Upper lobe of left lung (tissue), 6 donors: ENCODE results near the gene SIGLEC12. TPM values are rescaled to one million over a fixed set of nuclear protein-coding genes. Genes with fewer than 3 reads are reported as not detected.

Experiments
- ATAC-seq, 2 donors: fragments of 200-7000 bp; cut with Tn5 transposase; one replicate each; pipeline ENCODE4 v1.9.1; 2022; ENCODE audit warnings: mild to moderate bottlenecking in 2 of 2, moderate library complexity in 2 of 2; ENCODE audit not compliant: low FRiP score in 2 of 2
- DNase-seq, 2 donors: peaks; one replicate each; pipeline ENCODE4 v3.0.0-alpha.2; 2019 to 2020
- H3K27ac ChIP-seq, 4 donors: fragments of 200-600 bp; sonication (generic); one replicate each; pipeline ENCODE4 v1.5.1; 2016 to 2019
- H3K27me3 ChIP-seq, 4 donors: fragments of 200-600 bp; sonication (generic); one replicate each; pipeline ENCODE4 v1.5.1; 2017 to 2019
- H3K36me3 ChIP-seq, 4 donors: fragments of 200-600 bp; sonication (generic); one replicate each; pipeline ENCODE4 v1.5.1; 2016 to 2019
- H3K4me1 ChIP-seq, 4 donors: fragments of 200-600 bp; sonication (generic); one replicate each; pipeline ENCODE4 v1.5.1; 2018 to 2019
- H3K4me3 ChIP-seq, 4 donors: fragments of 200-600 bp; sonication (generic); one replicate each; pipeline ENCODE4 v1.5.1; 2017 to 2019; ENCODE audit warnings: mild to moderate bottlenecking in 2 of 4, moderate library complexity in 1 of 4
- H3K9me3 ChIP-seq, 4 donors: fragments of 200-600 bp; sonication (generic); one replicate each; pipeline ENCODE4 v1.5.1; 2018 to 2019
- EP300 ChIP-seq, 4 donors: sonication (generic); formaldehyde crosslinking; IDR thresholded peaks; one replicate each; pipeline ENCODE4 v1.5.1; 2017; ENCODE audit warnings: antibody characterized with exemption in 4 of 4, control low read depth in 2 of 4
- POLR2A ChIP-seq, 4 donors: fragments of 450-650 bp; IDR thresholded peaks; one replicate each; pipeline ENCODE4 v1.5.1; 2016 to 2017; ENCODE audit warnings: antibody characterized with exemption in 4 of 4, mild to moderate bottlenecking in 2 of 4
- POLR2AphosphoS5 ChIP-seq, 2 donors: sonication (generic); formaldehyde crosslinking; IDR thresholded peaks; one replicate each; pipeline ENCODE4 v1.5.1; 2017; ENCODE audit warnings: antibody characterized with exemption in 2 of 2
- WGBS, 2 donors: methylation state at CpG; one replicate each; pipeline ENCODE4 v1.1.5; 2017 to 2018; 5-methylcytosine and 5-hydroxymethylcytosine counted together
- total RNA-seq, 6 donors: library from RNA; depleted of rRNA in 4 of 6; stranded (reverse); fragments of >200 nt in 4 of 6; gene quantifications; one replicate each; pipeline versions ENCODE4 v1.1.0 to v1.2.1, GENCODE V29; 2016 to 2021
- TF ChIP-seq, protein P1 (sequence below), 6 experiments: fragments of 450-650 bp in 4 of 6; fragments of 200-600 bp in 2 of 6; sonication (generic) in 2 of 6; IDR thresholded peaks; one replicate each; pipeline ENCODE4 v1.5.1; 2016 to 2019; ENCODE audit warnings: antibody characterized with exemption in 6 of 6
- donor health status: DM: no; HTN: no; CAD: no; lungs with moderate emphysema.
- donor health status: DM: no; HTN: yes; CAD: no; lungs with severe emphysema.

SIGLEC12 gene
- total RNA-seq, 6 donors from 2014 or later: 0.30 to 4.5 (median 3.3) TPM; not detected in 1

DNA sequence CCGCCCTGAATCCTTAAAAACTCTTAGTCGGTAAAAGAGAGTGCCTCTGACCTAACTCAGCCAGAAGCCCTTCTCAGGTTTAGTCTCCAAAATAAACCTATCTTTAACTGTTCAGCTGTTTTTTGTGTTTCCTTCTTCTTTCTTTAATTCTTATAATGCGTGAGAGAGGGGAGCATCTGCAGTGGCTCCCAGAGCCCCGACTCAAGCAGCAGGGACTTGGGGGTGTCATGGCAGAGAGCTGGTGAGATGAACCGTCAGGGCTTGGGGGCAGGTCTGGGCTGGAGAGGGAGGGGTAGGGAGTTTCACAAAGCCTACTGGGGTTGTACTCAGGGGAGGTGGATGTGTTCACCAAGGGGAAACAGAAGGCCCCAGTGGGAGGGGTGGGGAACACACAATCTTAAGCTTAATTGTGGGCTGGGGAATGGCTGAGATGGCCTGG lies 46.6 kb upstream of the SIGLEC12 start:
- TF ChIP-seq POLR2AphosphoS5 (IDR thresholded peaks at IDR 0.05) (no peak), POLR2A (IDR thresholded peaks at IDR 0.05) (no peak), EP300 (IDR thresholded peaks at IDR 0.05) (no peak)
- TF ChIP-seq, protein P1, sequence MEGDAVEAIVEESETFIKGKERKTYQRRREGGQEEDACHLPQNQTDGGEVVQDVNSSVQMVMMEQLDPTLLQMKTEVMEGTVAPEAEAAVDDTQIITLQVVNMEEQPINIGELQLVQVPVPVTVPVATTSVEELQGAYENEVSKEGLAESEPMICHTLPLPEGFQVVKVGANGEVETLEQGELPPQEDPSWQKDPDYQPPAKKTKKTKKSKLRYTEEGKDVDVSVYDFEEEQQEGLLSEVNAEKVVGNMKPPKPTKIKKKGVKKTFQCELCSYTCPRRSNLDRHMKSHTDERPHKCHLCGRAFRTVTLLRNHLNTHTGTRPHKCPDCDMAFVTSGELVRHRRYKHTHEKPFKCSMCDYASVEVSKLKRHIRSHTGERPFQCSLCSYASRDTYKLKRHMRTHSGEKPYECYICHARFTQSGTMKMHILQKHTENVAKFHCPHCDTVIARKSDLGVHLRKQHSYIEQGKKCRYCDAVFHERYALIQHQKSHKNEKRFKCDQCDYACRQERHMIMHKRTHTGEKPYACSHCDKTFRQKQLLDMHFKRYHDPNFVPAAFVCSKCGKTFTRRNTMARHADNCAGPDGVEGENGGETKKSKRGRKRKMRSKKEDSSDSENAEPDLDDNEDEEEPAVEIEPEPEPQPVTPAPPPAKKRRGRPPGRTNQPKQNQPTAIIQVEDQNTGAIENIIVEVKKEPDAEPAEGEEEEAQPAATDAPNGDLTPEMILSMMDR (IDR thresholded peaks at IDR 0.05): no peak

DNA sequence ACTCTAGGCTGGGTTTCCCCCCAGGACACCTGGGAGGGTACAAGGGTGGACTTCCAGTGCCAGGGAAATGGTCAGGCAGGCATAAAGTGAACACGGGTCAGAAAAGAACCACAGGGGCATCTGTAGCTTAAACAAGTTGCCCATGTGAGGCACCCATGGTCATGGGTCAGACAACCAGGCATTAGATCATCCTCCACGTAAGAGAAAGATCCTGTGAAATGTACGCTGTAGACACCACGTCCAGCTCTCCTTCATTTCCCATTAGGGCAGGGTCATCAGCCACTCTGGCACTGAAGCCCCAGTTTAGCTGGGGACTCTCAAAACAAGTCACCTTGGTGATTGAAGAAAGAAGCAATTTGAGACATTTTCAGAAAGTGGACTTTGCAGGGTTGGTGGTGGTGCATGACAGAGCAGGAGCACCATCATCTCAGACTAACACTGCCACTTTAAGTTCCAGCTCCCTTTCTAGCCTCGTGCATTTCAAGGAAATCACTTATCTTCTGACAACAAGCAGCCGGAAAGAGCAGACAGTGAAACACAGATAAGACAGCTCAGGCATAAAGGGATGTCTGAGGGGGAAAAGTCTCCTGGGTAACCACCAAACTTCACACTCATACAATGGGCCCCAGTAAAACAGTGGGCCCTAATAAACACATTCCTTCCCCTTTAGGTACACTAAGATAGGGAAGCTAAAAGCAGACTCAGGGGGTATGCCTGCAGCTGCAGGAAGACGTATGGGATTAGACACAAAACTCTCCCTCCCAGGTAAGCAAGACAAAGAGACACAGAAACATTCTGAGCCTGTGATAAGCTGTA lies 46.0 kb upstream of the SIGLEC12 start:
- Histone ChIP-seq H3K36me3 (no peaks in the 10 kb centered on the region), H3K27me3 (no peaks in the 10 kb centered on the region), H3K9me3 (no peaks in the 10 kb centered on the region), H3K4me3 (no peak overlapping the region), H3K27ac (no peak overlapping the region), H3K4me1 (no peaks in the 10 kb centered on the region)
- 20 to 23% methylated on average over 7 of the region's 7 CpGs for WGBS, 2 donors
- ATAC-seq (no peak), DNase-seq (no peak)
- TF ChIP-seq POLR2AphosphoS5 (IDR thresholded peaks at IDR 0.05) (no peak), POLR2A (IDR thresholded peaks at IDR 0.05) (no peak), EP300 (IDR thresholded peaks at IDR 0.05) (no peak)

More for the DNA sequence above, 46.6 kb upstream of the SIGLEC12 start:
- Histone ChIP-seq H3K4me3 (no peak overlapping the region), H3K36me3 (no peaks in the 10 kb centered on the region), H3K27me3 (no peaks in the 10 kb centered on the region), H3K4me1 (no peaks in the 10 kb centered on the region), H3K9me3 (no peaks in the 10 kb centered on the region), H3K27ac (no peak overlapping the region)
- 41 to 57% methylated on average over 5 of the region's 5 CpGs for WGBS, 2 donors
- ATAC-seq: no peak
- DNase-seq: no peak

DNA sequence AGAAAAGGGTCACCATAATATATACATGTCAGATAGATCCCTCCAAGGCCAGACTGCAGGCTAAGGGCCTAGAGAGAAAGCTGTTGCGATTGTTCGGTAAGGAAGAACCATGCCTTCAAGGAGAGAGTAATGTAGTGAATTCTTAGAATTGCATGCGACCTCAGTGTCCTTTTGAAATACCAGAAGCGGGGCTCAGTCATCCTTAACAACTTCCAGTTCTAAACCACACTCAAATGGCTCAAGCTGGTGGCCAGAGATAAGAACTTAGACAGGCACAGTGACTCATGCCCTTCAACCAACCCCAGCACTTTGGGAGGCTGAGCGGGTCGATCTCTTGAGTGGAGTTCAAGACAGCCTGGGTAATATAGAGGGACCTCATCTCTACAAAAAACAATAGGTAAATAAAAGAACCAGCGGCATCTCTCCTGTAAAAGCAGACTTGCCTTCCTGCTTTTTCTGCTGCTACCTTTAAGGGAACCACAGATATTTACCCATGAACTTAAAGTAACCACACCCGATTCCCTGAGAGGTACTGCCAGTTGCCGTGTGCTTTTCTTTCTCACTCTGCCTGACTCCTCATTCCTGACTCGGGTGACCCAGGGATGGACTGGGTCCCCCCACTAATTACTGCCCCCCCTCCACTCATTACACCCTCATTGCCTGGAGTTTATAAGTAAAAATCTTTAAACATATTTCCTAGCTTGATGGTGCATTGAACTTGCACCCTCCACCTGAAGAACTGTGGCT lies 45.2 kb upstream of the SIGLEC12 start:
- DNase-seq (no peak), ATAC-seq (no peak)
- Histone ChIP-seq H3K4me1 (no peaks in the 10 kb centered on the region), H3K27me3 (no peaks in the 10 kb centered on the region), H3K4me3 (no peak overlapping the region), H3K27ac (no peak overlapping the region), H3K36me3 (no peaks in the 10 kb centered on the region), H3K9me3 (no peaks in the 10 kb centered on the region)
- WGBS, 2 donors: 27 to 32% methylated on average over 10 of the region's 10 CpGs
- TF ChIP-seq EP300 (IDR thresholded peaks at IDR 0.05) (no peak), POLR2A (IDR thresholded peaks at IDR 0.05) (no peak), POLR2AphosphoS5 (IDR thresholded peaks at IDR 0.05) (no peak)
- TF ChIP-seq, protein P1 (IDR thresholded peaks at IDR 0.05): no peak

DNA sequence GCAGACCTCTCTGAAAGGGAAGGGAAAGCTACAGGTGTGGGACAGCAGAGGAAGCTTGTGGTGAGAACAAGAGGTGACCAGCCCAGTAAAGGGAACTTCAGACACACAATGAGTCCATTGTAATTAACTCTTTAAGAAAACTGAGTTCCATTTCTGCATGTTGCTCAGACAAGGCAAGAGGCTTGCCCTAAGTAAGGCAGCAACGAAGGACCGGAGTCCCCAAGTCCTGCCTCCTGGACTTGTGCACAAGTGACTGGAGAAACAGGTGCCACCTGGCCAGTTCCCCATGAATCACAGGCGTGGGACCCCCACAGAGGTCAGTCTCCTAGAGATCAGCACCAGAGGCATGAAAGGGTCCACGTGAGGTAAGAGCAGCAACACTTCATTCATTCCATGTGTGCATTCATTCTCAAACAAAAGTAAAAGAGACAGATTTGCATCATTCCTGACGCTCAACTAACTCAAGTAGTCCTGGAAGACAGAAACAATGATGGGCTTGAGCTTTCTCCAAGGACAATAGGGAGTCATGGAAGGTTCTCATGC lies 44.6 kb upstream of the SIGLEC12 start:
- Histone ChIP-seq H3K4me1 (no peaks in the 10 kb centered on the region), H3K27me3 (no peaks in the 10 kb centered on the region), H3K4me3 (no peak overlapping the region), H3K27ac (no peak overlapping the region), H3K36me3 (no peaks in the 10 kb centered on the region), H3K9me3 (no peaks in the 10 kb centered on the region)
- no peak for ATAC-seq
- TF ChIP-seq POLR2AphosphoS5 (IDR thresholded peaks at IDR 0.05): no peak
- TF ChIP-seq, protein P1 (IDR thresholded peaks at IDR 0.05): no peak
- TF ChIP-seq EP300 (IDR thresholded peaks at IDR 0.05): no peak
- TF ChIP-seq POLR2A (IDR thresholded peaks at IDR 0.05): no peak
- no peak for DNase-seq
- WGBS, 2 donors: 57 to 78% methylated on average over 3 to 5 of the region's 5 CpGs

DNA sequence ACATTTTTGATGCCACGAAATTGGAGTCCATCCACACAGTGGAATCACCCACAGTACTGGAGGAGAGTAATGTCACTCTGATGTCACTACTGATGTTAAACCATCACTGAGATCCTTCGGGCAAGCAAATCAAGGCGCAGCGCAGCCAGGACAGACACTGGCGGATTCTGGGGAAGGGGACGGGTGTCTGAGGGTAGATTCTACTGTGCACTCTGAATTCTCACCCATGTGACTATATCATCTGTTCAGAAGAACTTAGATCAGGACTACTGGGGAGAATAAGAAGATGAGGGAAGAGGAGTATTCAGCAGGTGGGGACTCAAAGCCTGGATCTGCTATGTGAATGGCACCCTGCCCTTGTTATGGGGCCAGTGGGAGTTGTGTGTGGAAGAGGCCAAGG lies 42.4 kb upstream of the SIGLEC12 start:
- WGBS, 2 donors: 82 to 84% methylated on average over 6 of the region's 6 CpGs
- Histone ChIP-seq H3K4me1 (no peaks in the 10 kb centered on the region), H3K4me3 (no peak overlapping the region), H3K27ac (no peak overlapping the region), H3K27me3 (no peaks in the 10 kb centered on the region), H3K9me3 (no peaks in the 10 kb centered on the region), H3K36me3 (no peaks in the 10 kb centered on the region)
- no peak for DNase-seq
- ATAC-seq: no peak
- TF ChIP-seq POLR2A (IDR thresholded peaks at IDR 0.05) (no peak), POLR2AphosphoS5 (IDR thresholded peaks at IDR 0.05) (no peak), EP300 (IDR thresholded peaks at IDR 0.05) (no peak)
- TF ChIP-seq, protein P1 (IDR thresholded peaks at IDR 0.05): no peak
